Right forelimb (tissue), 1 donor: ENCODE data around the gene AP1S3.

Source experiments
- DNase-seq: peaks from one replicate; pipeline ENCODE4 v3.0.0-alpha.2; 2018

The AP1S3 gene

DNA sequence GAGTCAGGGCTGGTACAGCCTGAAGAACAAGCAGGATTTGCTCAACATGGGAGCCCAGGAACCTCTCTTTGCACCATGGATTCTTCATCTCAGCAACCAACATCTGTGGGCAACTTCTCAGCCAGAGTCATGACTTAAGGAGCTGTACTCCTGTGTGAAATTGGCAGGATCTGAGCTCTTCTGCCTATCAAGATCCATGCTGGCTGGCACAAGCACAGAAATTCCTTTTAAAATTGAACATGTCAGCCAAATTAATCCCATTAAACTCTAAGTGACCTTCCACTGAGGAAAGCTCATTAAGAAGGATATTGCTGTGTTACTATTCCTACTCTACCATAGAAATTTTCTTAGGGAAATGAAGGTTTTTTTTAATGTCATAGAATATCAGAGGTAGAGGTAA lies 124.7 kb downstream of the AP1S3 start:
- no peak for DNase-seq

DNA sequence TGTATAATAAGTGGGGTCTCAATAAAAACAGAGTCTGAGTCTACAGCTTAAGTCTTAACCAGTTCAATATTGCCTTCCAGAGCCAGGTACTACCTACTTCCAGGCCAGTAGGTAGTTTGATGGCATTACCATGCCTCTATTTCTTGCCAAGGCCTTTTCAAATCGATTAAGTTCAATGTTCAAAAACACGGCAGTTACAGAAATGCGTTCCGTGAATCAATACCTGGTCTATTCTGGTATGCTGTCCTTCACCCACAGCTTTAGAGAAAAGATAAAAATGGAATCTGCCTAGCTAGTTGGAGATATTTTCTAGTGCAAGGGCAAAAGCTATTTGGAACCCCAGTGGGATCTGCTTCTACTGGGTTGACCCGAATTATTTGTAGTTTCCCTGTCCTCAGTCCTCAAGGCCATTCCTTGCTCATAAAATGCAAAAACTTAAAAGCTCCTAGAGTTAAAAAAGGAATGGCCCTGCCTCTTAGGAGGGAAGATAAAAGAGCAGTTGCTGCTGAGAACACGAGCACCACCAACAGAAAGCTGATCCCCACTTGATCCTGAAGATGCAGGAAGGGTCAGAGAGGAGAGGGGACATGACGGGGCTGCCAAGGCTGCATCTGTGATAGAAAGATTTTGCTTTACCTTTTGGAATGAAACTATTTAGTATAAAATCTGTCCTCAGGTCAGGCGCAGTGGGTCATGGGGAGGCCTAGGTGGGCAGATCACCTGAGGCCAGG lies 125.6 kb downstream of the AP1S3 start:
- DNase-seq: no peak
